ENCODE measurements around the gene PSMB7.
A peak's percentile ranks its signal among the peaks of the same experiment; 100 is the strongest.

PSMB7 gene

GRCh38 chr9:124321416-124321815, 93.8 kb downstream of the PSMB7 start:
- DNase-seq, result no peak

GRCh38 chr9:124320062-124320973, 94.9 kb downstream of the PSMB7 start:
- peak; percentile 66 to 75 for DNase-seq

GRCh38 chr9:124315882-124316281, 99.4 kb downstream of the PSMB7 start:
- no peak for DNase-seq

GRCh38 chr9:124313940-124314339, 101.3 kb downstream of the PSMB7 start:
- DNase-seq, result no peak

- no peak for DNase-seq
Observed at GRCh38 chr9:124312290-124313265, 102.7 kb downstream of the PSMB7 start.

GRCh38 chr9:124311283-124311682, 104.0 kb downstream of the PSMB7 start:
- DNase-seq, result peak in 1 of 2 experiments; percentile 18

GRCh38 chr9:124309667-124310084, 105.6 kb downstream of the PSMB7 start:
- DNase-seq, result no peak

- no peak for DNase-seq
Observed at GRCh38 chr9:124308606-124309491, 106.4 kb downstream of the PSMB7 start.

- no peak for DNase-seq
Observed at GRCh38 chr9:124307379-124308030, 107.7 kb downstream of the PSMB7 start.

GRCh38 chr9:124306098-124306735, 109.0 kb downstream of the PSMB7 start:
- DNase-seq, result no peak

GRCh38 chr9:124304285-124304684, 111.0 kb downstream of the PSMB7 start:
- DNase-seq, result no peak

GRCh38 chr9:124303762-124304161, 111.5 kb downstream of the PSMB7 start:
- DNase-seq, result no peak

Data from activated CD4-positive, alpha-beta T cell treated with anti-CD3 and anti-CD28 coated beads, Interleukin-2, amount 50 U/mL, for 48 hours (primary cell).